Occipital lobe (tissue), 2 donors: ENCODE measurements around the gene SUMO1. TPM values are rescaled to one million over a fixed set of nuclear protein-coding genes. Genes with fewer than 3 reads are reported as not detected.

Experiments
- small RNA-seq: library from RNA; depleted of rRNA; stranded (forward); fragments of <200 nt; gene quantifications from one replicate; pipeline ENCODE3, GENCODE V24; 2014
- total RNA-seq: library from RNA; depleted of rRNA; stranded (reverse); fragments of >200 nt; gene quantifications from one replicate; pipeline ENCODE4 v1.2.3, GENCODE V29; 2014

The SUMO1 gene
- total RNA-seq, 1 donor from 2014 or later: 172 TPM

Small RNA genes lying within 50 kb of the gene (small RNA-seq; reads per million reads assigned to genes)
- gene AC079354.2: not detected
- not detected for gene RF00575
- 74.9 reads per million, percentile 96 among the genes with 10 or more reads in this experiment for gene SNORD70

Other genes with a start within 250 kb of the SUMO1 start
- 7.0 TPM for gene FZD7, start 204.7 kb downstream of the SUMO1 start, total RNA-seq
- gene KIAA2012, start 165.3 kb downstream of the SUMO1 start, total RNA-seq: 0.47 TPM
- 68.2 TPM for gene NOP58, start 27.2 kb upstream of the SUMO1 start, total RNA-seq
- 86.4 TPM for gene BMPR2, start 137.7 kb upstream of the SUMO1 start, total RNA-seq